GM19023 (cell line): Measurements from ENCODE around the gene CFAP157.

Experiments used
- ATAC-seq: cut with Tn5 transposase; IDR thresholded peaks from one replicate; pipeline ENCODE4 v1.9.1; 2021; ENCODE audit warnings: mild to moderate bottlenecking, moderate library complexity; ENCODE audit not compliant: unreplicated experiment

Gene CFAP157

GRCh38 chr9:127758843-127759242 lies 52.1 kb downstream of the CFAP157 start:
- no peak for ATAC-seq

GRCh38 chr9:127761061-127761460 lies 54.3 kb downstream of the CFAP157 start:
- no peak for ATAC-seq

DNA sequence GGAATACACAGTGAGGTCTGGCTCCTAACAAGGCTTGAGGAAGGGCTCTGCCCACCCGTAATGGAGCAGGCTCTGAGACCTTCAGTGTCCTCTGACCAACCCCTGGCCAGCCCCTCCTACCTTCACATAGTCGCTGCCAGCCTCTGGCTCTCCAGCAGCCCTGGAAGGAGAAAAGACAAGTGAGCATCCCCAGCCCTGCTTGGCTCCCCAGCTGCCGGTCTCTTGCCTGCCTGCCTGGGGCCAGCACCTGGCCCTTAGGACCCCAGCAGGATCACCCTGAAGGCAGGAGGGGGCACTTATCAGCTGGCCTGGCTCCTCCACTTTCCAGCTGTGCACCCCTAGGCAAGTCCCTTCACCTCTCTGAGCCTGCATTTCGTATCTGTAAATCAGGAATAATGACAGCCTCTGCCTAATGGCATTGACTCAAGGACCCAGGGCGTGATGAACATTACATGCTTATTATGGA lies 54.7 kb downstream of the CFAP157 start:
- no peak for ATAC-seq

GRCh38 chr9:127762111-127762676 lies 55.4 kb downstream of the CFAP157 start:
- no peak for ATAC-seq

GRCh38 chr9:127763918-127764384 lies 57.2 kb downstream of the CFAP157 start:
- no peak for ATAC-seq

- no peak for ATAC-seq
Observed at GRCh38 chr9:127765418-127765817, 58.6 kb downstream of the CFAP157 start.
